ENCODE results near the gene ANAPC2. TPM values are rescaled to one million over a fixed set of nuclear protein-coding genes. Genes with fewer than 3 reads are reported as not detected.

ANAPC2 gene
- total RNA-seq, 2 experiments from 2014 or later: 144 to 149 TPM

- Histone ChIP-seq H3K9me3 (ENCODE audit: control insufficient read depth in 1 of 2, insufficient read depth in 1 of 2, low read length in 2 of 2) (peaks cover 0 to 6% of the 10 kb centered on the region in 2 experiments), H3K36me3 (ENCODE audit: insufficient read depth, low read length) (peaks cover 2% of the 10 kb centered on the region), H3K4me3 (ENCODE audit: low read length) (peak overlapping the region; percentile 87), H3K27me3 (ENCODE audit: control insufficient read depth in 1 of 2, insufficient read depth in 2 of 2, low read length in 2 of 2) (no peaks in the 10 kb centered on the region), H3K27ac (ENCODE audit: low read depth in 1 of 2, low read length in 2 of 2) (peak overlapping the region; percentile 72 to 76), H3K4me1 (ENCODE audit: insufficient read depth, low read length) (peaks cover 56% of the 10 kb centered on the region)
- ATAC-seq (ENCODE audit: poor library complexity): no peak
- H3K36me3 Mint-ChIP-seq (ENCODE audit: low read depth): peaks cover 5% of the 10 kb centered on the region
- peak overlapping the region; percentile 84 for H3K27ac Mint-ChIP-seq
- H3K4me1 Mint-ChIP-seq (ENCODE audit: low read depth): peaks cover 31% of the 10 kb centered on the region
- no peak for TF ChIP-seq CTCF (IDR thresholded peaks at IDR 0.05)
- peak overlapping the region; percentile 93 for H3K4me3 Mint-ChIP-seq
- POLR2A ChIA-PET: interaction anchor here (0.7 to 2.5 kb wide), 12 partner anchors 9 to 315 kb away, joined by 4 to 39 read pairs (median 8); partner anchors contain the start of genes ANAPC2, MAN1B1, NELFB and RNF208
- H3K27me3 Mint-ChIP-seq: no peaks in the 10 kb centered on the region
- no peak for DNase-seq
- CTCF ChIA-PET: interaction anchor here (0.6 to 1.4 kb wide), 7 partner anchors 12 to 134 kb away, joined by 3 to 9 read pairs (median 4); partner anchors contain the start of genes ANAPC2, RNF224 and SSNA1
- H3K9me3 Mint-ChIP-seq: no peaks in the 10 kb centered on the region
- intact Hi-C loops (cut with DNase I, micrococcal nuclease): loop anchor here (1.0 to 2.0 kb wide), 2 partner anchors 21 to 22 kb away; partner anchors contain the start of gene RNF208 (in 1 of the 2)
These were observed 13.0 kb upstream of the ANAPC2 start for GRCh38 chr9:137201205-137201868.

DNA sequence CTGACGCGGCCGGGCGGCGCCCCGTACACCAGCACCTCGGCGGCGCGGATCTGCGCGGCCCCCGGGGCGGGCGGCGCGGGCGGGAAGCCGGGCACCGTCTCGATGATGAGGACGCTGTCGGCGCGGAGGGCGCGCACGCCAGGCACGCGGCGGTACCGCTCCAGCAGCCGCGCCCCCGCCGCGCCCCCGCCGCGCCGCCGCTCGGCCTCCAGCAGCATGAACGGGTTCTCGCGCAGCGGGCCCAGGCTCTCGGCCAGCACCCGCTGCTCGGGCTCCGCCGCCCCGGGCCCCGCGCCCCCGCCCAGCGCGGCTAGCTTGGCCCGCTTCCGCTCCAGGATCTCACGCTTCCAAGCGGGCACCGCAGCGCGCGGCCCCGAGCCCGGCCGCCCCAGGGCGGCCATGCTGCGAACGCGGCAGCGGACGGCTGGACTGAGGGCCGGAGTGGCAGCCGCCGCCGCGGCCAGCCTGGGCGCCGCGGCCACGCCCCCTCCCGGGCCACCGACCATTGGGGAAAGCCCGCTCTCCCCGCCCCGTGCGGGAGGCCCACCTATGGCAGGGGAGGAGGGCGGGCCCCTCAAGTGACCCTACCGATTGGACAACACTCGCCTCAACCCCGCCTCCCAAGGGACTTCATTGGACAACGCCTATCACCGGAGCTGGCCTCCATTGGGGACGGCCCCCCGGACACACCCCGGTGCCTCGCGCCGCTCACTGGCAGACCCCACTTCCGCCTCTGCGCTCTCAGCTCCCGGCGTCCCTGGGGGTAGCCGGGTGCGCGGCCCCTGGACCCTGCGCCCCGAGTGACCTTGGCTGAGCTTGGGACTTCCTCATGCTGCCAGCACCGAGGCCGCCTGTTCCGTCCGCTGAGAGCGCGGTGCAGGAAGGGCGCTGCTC lies 12.2 kb upstream of the ANAPC2 start, which contains the start of gene TPRN:
TPRN (minus strand) TSS at position 431 of the 894 bp plus-strand sequence; CDS start at position 401, 30 bp downstream.
- peak within 1 kb of the TSS; percentile 87 for H3K4me3 ChIP-seq (ENCODE audit: low read length)
- peaks cover 0 to 6% of the 10 kb centered on the region in 2 experiments for H3K9me3 ChIP-seq (ENCODE audit: control insufficient read depth in 1 of 2, insufficient read depth in 1 of 2, low read length in 2 of 2)
- ATAC-seq (ENCODE audit: poor library complexity): peak; percentile 94
- Mint-ChIP-seq H3K27ac (peak within 1 kb of the TSS; percentile 84), H3K9me3 (no peaks in the 10 kb centered on the region), H3K36me3 (ENCODE audit: low read depth) (peaks cover 5% of the 10 kb centered on the region), H3K27me3 (no peaks in the 10 kb centered on the region), H3K4me3 (peak within 1 kb of the TSS; percentile 93), H3K4me1 (ENCODE audit: low read depth) (peaks cover 23% of the 10 kb centered on the region)
- peak; percentile 93 to 99 (median 98) for DNase-seq
- ChIA-PET POLR2A (interaction anchor here (0.6 to 2.5 kb wide), 13 partner anchors 8 to 662 kb away, joined by 3 to 39 read pairs (median 6); partner anchors contain the start of genes ANAPC2, MAN1B1, NELFB and RNF208), CTCF (interaction anchor here (0.6 to 1.4 kb wide), 7 partner anchors 11 to 133 kb away, joined by 3 to 9 read pairs (median 4); partner anchors contain the start of genes ANAPC2, RNF224 and SSNA1)
- peak within 1 kb of the TSS; percentile 72 to 76 for H3K27ac ChIP-seq (ENCODE audit: low read depth in 1 of 2, low read length in 2 of 2)
- intact Hi-C loops (cut with DNase I, micrococcal nuclease): loop anchor here (1.0 to 2.0 kb wide), 2 partner anchors 22 to 23 kb away; partner anchors contain the start of gene RNF208 (in 1 of the 2)
- H3K27me3 ChIP-seq (ENCODE audit: control insufficient read depth in 1 of 2, insufficient read depth in 2 of 2, low read length in 2 of 2): no peaks in the 10 kb centered on the region
- no peak for TF ChIP-seq CTCF (IDR thresholded peaks at IDR 0.05)
- peaks cover 2% of the 10 kb centered on the region for H3K36me3 ChIP-seq (ENCODE audit: insufficient read depth, low read length)
- peaks cover 48% of the 10 kb centered on the region for H3K4me1 ChIP-seq (ENCODE audit: insufficient read depth, low read length)

All from CD4-positive, alpha-beta T cell (primary cell).